Fibroblast of skin of left quadriceps (primary cell): ENCODE data around the gene CFAP91.
"Not testable (repeated sequence)": the region's sequence is repeated elsewhere in the genome, so short reads cannot be mapped to it uniquely, and the experiment has no call there.

Experiments used
- DNase-seq, 2 experiments: peaks; one replicate each; pipeline ENCODE4 v3.0.0-alpha.2; 2013; ENCODE audit warnings: low read depth in 2 of 2

Gene CFAP91

GRCh38 chr3:119677641-119677934, 25.2 kb upstream of the CFAP91 start:
- DNase-seq = no peak

DNA sequence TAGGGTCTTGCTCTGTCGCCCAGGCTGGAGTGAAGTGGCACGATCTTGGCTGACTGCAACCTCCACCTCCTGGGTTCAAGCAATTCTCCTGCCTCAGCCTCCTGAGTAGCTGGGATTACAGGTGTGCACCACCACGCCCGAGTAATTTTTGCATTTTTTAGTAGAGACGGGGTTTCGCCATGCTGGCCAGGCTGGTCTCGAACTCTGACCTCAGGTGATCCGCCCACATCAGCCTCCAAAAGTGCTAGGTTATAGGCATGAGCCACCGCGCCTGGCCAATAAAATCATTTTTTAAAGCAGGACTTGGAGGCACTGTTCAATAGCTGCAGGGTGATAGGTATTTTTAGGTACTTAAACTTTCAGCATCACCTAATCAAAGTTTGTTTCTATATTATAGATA, 24.6 kb upstream of the CFAP91 start:
- DNase-seq = not testable (repeated sequence)

GRCh38 chr3:119679874-119680273, 22.9 kb upstream of the CFAP91 start:
- DNase-seq = no peak

DNA sequence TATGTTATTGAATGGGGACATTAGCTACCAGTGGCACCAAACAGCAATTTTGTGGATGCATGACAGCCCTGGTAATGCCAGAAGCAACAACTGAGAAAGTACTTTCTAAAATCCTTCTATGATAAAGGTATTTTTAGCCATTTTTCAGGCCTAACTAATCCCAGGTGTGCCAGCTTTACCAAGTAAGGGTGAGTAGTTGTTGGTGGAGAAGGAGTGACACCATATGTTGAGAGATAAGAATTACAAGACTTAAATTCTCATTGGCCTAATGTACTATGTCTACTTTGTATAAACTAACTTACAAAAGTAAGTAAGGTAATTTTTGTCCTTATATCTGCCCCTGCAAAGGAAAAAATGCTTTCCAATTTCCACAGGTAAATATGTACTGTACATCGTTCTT, 21.5 kb upstream of the CFAP91 start:
- peak; percentile 38 to 46 for DNase-seq

- DNase-seq = no peak
These were observed 19.4 kb upstream of the CFAP91 start for GRCh38 chr3:119683421-119683820.

GRCh38 chr3:119690043-119690656, 12.7 kb upstream of the CFAP91 start:
- DNase-seq = peak in 1 of 2 experiments; percentile 14

DNA sequence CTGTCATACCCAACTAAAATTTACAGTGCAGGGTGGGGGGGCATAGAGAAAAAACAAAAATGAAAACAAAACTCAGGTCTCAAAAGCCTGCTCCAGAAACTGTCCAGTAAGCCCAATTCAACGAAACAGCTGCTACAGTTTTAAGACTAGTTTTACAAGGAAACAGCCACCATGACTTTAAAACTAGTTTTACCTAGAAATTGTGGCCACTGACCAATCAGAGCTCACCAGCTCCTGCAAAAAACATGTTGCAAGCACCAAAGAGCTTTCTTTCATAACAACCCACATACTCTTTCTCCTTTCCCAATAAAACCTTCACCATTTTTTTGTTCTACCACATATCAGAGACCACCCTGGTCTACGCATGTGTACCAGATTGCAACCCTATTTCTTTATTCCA, 7.3 kb upstream of the CFAP91 start:
- DNase-seq = no peak

DNA sequence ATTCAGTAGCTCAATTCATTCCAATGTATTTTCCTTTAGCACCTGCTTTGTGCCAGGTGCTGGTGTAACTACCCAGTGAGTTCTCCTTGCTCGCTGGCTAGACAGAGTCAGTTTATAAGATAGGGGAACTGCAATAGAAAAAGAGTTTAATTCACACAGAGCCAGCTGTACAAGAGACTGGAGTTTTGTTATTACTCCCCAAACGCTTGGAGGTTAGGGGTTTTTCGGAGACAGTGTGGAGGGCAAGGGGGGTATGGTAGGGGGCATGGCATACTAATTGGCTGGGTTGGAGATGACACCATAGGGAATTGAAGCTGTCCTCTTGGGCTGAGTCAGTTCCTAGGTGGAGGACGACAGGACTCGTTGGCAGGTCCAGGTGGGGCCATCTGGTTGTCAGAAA, 5.4 kb upstream of the CFAP91 start:
- DNase-seq = no peak

- no peak for DNase-seq
These were observed 2.4 kb upstream of the CFAP91 start for GRCh38 chr3:119700269-119700919.

DNA sequence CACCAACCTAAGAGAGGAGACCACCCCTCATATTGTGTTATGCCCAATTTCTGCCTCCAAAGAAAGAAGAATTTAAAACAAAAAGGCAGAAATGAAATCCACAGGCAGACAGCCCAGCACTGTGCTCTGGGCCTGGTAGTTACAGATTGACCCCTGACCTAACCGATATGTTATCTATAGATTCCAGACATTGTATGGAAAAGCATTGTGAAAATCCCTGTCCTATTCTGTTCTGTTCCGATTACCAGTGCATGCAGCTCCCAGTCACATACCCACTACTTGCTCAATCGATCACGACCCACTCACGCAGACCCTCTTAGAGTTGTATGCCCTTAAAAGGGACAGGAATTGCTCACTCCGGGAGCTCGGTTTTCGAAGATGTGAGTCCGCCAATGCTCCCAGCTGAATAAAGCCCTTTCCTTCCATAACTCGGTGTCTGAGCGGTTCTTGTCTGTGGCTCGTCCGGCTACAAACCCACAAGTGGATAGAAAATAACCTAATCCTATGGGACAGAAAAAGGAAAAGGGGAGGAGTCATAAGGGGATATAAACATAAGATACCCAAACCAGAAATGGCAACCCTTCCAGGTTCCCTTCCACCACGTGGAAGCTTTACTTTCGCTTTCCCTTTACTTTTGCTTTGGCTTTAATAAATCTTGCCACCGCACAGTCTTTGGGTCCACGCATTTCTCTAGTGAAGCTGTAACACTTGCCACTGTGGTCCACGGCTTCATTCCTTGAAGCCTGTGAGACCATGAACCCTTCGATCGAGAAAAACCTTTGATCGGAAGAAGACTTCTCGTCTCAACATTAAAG, 1.7 kb upstream of the CFAP91 start:
- no peak for DNase-seq

DNA sequence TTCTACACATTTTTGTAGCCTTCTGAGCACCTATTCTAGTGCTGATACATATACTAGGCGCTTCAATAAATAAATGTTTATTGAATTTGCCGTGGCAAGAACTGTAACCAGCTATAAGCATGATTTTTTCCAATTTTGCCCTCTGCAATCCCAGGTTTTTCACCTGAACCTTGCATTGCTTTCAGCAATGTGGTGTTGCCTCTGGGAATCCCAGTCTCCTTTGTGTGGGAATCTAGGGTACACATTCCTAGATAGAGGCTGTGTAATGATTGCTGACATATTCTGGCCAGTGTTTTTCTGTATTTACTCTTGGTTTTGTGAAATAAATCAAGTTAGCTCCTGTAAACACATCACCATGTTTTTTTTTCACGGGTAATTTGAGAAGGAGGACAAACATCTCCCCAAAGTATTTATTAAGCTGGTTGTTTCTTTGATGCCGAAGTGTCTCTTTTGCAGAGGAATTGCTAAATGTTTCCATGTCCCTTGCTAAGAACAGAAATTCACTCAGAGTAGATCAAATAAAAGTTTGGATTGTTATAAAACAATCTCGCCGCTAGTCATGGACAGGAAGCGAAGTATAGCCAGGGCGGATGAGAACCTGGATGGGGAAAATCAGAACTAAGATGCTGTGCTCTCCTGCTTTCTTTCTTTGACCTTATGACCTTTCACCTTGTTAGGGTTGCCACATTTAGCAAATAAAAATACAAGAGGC, 1.2 kb downstream of the CFAP91 start:
- DNase-seq = no peak

DNA sequence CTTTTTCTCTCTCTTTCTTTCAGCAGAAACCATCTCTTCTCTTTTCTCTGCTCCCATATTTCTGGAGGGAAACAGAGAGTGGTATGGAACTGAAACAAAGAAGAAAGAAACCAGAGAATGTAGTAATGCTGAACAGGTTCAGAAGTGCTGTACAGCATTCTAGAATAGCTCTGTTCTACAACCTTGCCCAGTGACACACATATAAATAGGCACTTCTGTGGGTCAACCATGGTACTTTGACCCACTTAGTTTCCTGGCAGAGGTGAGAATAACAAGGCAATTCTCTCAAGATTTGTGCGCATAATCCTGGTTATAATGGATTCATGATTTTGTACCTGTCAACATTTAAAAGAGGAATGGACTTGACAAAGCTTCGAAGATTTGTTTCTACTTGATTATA, 12.3 kb downstream of the CFAP91 start:
- no peak for DNase-seq

- DNase-seq = no peak
These were observed 14.2 kb downstream of the CFAP91 start for GRCh38 chr3:119716998-119717397.

DNA sequence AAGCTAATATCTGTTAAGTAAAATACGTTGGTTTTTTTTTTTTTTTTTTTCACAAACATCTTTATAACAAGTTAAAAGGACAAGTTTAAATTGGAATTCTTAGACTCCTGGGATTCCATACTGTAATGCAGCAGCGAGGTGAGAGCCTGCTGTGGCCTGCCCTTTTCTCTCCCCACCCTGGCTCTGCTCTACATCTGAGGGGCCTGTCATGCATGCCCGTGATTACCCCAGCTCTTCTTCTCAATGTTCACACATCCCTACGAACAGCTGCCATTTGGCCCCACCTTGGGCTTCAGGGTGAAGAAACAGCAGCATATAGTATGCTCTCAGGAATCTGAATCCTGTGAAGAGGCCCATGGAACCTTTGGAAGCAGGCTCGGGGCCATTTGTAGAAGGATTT, 14.7 kb downstream of the CFAP91 start:
- no peak for DNase-seq

- DNase-seq = no peak
These were observed 20.2 kb downstream of the CFAP91 start for GRCh38 chr3:119723022-119723421.

GRCh38 chr3:119726909-119727308, 24.1 kb downstream of the CFAP91 start:
- no peak for DNase-seq

GRCh38 chr3:119729996-119730395, 27.2 kb downstream of the CFAP91 start:
- no peak for DNase-seq

DNA sequence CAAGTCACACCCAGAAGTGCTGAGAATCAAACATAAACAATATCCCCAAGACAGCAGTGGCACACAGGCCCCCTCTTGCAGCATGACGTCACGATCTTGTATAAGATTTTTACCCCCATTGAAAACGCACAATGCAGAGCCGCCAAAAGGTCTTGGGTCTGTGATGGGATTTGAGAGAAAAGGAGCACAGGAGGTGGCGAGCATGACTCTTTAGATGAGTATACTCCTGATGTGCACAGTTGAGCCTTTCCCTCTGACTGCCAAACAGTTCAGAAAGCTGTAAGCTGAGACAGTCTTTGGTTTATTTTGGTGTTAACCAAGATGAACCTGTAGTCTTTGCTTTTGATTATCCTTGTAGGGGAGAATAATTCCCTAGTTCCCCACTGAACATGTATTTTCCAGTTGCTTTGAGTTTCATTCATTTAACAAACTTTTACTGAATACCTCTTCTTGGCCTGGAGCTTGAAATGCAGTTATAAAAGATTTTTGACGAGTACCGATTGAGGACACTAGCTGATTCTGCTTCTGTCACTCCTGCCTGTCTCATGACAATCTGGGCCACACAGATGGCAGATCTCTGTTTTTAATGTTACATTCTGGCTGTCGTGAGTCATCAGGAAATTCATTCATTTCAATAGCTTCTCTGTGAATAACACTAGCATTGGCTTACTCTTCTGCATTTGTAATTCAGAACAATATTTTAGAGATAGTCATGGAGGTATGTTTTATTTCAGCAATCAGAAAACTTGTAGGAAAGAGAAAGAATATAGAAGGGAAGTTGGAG, 28.9 kb downstream of the CFAP91 start:
- DNase-seq = peak; percentile 5 to 7

DNA sequence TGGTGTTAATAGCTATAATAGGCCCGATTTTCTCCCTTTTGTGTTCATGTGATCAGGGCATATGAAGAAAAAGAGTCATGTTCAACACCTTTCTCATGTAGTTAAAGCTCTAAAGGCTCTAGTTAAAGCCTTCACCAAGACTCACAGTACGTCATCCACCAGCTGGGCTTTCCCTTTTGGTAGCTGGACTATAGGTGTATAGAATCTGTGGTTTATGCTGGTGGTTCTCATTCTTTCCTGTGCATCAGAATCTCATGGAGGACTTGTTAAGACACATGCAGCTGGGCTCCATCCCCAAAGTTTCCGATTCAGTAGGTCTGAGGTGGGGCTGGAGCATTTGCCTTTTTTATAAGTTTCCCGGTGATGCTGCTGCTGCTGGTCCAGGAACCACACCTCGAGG, 31.0 kb downstream of the CFAP91 start:
- no peak for DNase-seq

DNA sequence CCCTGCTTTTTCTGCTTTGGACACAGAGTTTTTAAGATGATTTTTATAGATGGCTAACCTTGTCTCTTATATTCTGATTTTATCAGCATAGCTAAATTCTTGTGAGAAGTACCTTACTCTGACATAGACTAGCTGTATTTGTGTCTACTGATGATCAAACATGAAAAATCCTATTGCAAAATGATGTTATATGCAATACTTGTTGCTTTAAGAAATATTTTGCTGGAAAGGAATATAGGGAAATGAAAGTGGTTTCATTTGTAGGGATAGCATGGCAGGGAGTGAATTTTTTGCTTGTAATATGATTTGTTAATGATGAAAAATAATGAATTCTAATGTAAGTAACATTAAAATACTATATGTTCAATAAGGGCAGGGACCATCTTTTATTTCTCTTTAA, 35.9 kb downstream of the CFAP91 start:
- no peak for DNase-seq

DNA sequence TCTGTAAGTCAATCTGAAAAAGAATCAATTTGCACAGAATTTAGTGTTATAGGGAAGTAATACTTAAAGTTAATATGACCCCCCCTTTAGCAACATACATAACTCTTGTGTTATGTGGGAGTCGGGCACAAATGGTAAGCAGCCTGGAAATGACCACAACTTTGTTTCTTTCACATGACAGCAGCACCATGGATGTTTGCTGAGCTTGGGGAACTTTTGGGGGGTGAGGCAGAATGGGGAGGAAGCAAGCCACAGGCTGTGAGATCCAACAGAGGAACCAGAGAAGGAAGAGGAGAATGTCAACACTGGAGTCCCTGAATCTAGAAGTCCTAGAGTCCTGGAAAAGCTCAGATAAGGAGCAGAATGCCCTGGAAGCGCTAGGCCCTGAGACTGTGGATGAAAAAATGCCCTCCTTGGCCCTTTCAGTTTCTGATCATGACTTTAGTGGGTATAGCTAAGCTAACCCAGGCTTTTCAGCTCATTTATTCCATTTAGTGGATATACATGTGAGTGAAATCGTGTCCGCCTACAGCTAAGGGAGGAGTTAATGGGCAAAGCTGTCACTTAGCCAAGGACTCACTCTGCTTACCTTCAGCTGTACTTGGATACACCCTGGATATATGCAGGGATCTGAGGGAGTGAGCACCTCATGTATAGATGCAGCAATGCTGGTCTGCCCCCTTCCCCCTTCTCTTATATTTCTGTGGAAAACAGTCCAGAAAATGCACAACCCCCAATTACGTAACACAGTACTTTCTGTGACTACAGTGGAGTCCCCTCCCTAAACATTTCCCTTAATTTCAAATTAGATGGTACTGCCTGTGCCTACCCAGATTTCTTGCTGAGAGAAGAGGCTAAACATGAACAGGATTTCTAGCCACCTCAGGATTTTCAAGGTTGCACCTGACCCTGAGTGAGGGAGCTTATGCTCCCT, 39.1 kb downstream of the CFAP91 start:
- no peak for DNase-seq
